Kidney epithelial cell (primary cell): Measurements from ENCODE around the gene AIDA. TPM values are rescaled to one million over a fixed set of nuclear protein-coding genes. Genes with fewer than 3 reads are reported as not detected.
"Not testable (repeated sequence)": the region's sequence is repeated elsewhere in the genome, so short reads cannot be mapped to it uniquely, and the experiment has no call there.

Experiments
- DNase-seq: peaks from one replicate; pipeline ENCODE4 v3.0.0-alpha.2; 2010; ENCODE audit warnings: low read depth
- H3K27me3 ChIP-seq: 2 replicates; pipeline ENCODE4 v1.6.0; 2011; ENCODE audit warnings: low read length; ENCODE audit not compliant: control insufficient read depth, insufficient read depth
- H3K36me3 ChIP-seq: 2 replicates; pipeline ENCODE4 v1.5.1; 2011; ENCODE audit warnings: low read length; ENCODE audit not compliant: control insufficient read depth, insufficient read depth
- H3K4me3 ChIP-seq: 2 replicates; pipeline ENCODE4 v1.5.1; 2011; ENCODE audit warnings: low read depth, mild to moderate bottlenecking, control low read depth, low read length
- CTCF ChIP-seq: IDR thresholded peaks from 2 replicates; pipeline ENCODE4 v1.5.1; 2011; ENCODE audit warnings: mild to moderate bottlenecking, moderate library complexity, low read length, control low read depth, inconsistent platforms; ENCODE audit not compliant: insufficient read depth, poor library complexity, severe bottlenecking
- total RNA-seq: library from RNA; depleted of rRNA; stranded (reverse); fragments of >200 nt; gene quantifications from 2 replicates; pipeline ENCODE4 v1.2.3, GENCODE V29; 2015

Gene AIDA
- total RNA-seq, 1 donor from 2014 or later = 50.7 TPM

GRCh38 chr1:222694927-222695326 lies 17.4 kb downstream of the AIDA start:
- TF ChIP-seq CTCF = no peak
- DNase-seq = no peak
- H3K4me3 ChIP-seq = no peak overlapping the region
- no peaks in the 10 kb centered on the region for H3K36me3 ChIP-seq
- no peaks in the 10 kb centered on the region for H3K27me3 ChIP-seq

GRCh38 chr1:222691016-222691415 lies 21.3 kb downstream of the AIDA start:
- Histone ChIP-seq H3K36me3 (no peaks in the 10 kb centered on the region), H3K4me3 (no peak overlapping the region), H3K27me3 (no peaks in the 10 kb centered on the region)
- TF ChIP-seq CTCF = no peak
- DNase-seq = no peak

- H3K27me3 ChIP-seq = no peaks in the 10 kb centered on the region
- no peak for TF ChIP-seq CTCF
- peaks cover 1% of the 10 kb centered on the region for H3K36me3 ChIP-seq
- DNase-seq = no peak
- no peak overlapping the region for H3K4me3 ChIP-seq
Measured at GRCh38 chr1:222680080-222680479, 32.2 kb downstream of the AIDA start.

GRCh38 chr1:222670110-222670509 lies 42.2 kb downstream of the AIDA start:
- TF ChIP-seq CTCF = no peak
- H3K4me3 ChIP-seq = no peak overlapping the region
- DNase-seq = no peak
- no peaks in the 10 kb centered on the region for H3K27me3 ChIP-seq
- H3K36me3 ChIP-seq = no peaks in the 10 kb centered on the region

- H3K36me3 ChIP-seq, H3K27me3 ChIP-seq, H3K4me3 ChIP-seq, DNase-seq: not testable (repeated sequence)
Measured at GRCh38 chr1:222669107-222669506, 43.2 kb downstream of the AIDA start.

GRCh38 chr1:222668184-222668583 lies 44.1 kb downstream of the AIDA start:
- H3K4me3 ChIP-seq, H3K36me3 ChIP-seq, DNase-seq, H3K27me3 ChIP-seq: not testable (repeated sequence)

GRCh38 chr1:222665964-222666363 lies 46.3 kb downstream of the AIDA start:
- no peaks in the 10 kb centered on the region for H3K36me3 ChIP-seq
- no peaks in the 10 kb centered on the region for H3K27me3 ChIP-seq
- no peak for TF ChIP-seq CTCF
- no peak for DNase-seq
- H3K4me3 ChIP-seq = no peak overlapping the region
